HG02623 (cell line): Measurements from ENCODE around the gene TMEM52.

ENCODE experiments used
- ATAC-seq: cut with Tn5 transposase; IDR thresholded peaks from one replicate; pipeline ENCODE4 v1.9.1; 2021; ENCODE audit warnings: moderate library complexity; ENCODE audit not compliant: unreplicated experiment

TMEM52 gene

DNA sequence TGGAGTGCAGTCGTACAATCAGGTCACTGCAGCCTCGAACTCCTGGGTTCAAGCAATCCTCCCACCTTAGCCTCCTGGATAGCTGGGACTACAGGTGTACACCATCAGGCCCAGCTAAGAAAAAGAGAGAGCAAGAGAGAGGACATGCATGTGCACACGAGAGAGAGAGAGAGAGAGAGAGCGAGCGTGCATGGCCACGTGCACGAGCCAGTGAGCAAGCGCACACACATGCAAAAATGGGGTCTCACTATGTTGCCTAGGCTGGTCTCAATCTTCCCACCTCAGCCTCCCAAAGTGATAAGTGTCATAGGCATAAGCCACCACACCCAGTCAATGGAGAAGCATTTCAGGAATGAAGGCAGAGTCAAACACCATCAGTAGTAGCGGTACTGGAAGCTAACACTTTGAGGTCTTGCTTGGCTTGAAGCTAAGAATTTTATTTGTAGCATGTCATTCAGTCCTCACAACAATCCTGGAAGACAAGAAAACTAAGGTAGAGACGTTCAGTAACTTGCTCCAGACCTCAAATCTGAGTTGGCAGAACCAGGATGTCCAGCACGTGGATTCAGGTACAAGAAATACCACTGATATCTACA lies 42.6 kb downstream of the TMEM52 start:
- ATAC-seq = no peak

DNA sequence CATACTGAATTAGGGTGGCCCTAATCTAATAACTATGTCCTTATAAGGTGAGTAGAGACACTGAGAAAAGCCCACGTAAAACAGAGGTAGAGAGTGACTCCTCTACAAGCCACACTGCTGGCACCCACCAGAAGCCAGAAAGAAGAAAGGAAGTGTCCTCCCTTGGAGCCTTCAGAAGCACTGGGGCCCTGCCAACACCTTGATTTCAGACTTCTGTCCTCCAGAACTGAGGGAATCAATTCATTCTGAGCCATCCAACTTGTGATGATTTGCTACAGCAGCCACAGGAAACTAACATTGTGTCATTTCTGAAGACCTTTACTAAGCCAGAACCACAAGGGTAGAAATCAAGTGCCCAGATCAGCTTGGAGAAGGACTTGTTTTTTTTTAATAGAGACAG lies 43.1 kb downstream of the TMEM52 start:
- ATAC-seq = no peak

DNA sequence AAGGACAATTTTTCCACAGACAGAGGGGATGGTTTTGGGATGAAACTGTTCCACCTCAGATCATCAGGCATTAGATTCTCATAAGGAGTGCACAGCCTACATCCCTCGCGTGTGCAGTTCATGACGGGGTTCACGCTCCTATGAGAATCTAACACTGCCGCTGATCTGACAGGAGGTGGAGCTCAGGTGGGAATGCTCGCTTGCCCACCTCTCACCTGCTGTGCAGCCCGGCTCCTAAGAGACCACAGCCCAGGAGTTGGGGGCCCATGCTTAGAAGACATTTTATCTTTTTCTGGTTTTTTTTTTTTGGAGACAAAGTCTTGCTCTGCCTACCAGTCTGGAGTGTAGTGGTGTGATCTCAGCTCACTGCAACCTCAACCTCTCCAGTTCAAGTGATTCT lies 44.2 kb downstream of the TMEM52 start:
- ATAC-seq = no peak

DNA sequence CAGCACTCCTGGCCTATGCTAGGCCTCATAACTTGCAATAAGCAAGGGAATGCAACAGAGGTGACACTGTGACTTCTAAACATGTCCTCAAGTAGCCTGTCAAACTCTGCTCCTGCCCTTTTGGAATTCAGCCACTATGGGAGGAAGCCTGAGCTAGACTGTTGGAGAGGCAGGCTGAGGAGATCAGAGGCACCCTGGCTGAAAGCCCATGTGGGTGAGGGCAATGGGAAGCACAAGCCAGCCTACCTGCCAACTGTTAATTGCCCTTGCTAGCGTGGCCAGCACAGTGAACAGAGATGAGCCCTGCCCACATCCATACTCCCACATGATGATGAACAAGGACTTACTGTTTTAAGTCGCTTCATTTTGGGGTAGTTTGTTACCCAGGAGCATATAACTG lies 45.9 kb downstream of the TMEM52 start:
- ATAC-seq = no peak

DNA sequence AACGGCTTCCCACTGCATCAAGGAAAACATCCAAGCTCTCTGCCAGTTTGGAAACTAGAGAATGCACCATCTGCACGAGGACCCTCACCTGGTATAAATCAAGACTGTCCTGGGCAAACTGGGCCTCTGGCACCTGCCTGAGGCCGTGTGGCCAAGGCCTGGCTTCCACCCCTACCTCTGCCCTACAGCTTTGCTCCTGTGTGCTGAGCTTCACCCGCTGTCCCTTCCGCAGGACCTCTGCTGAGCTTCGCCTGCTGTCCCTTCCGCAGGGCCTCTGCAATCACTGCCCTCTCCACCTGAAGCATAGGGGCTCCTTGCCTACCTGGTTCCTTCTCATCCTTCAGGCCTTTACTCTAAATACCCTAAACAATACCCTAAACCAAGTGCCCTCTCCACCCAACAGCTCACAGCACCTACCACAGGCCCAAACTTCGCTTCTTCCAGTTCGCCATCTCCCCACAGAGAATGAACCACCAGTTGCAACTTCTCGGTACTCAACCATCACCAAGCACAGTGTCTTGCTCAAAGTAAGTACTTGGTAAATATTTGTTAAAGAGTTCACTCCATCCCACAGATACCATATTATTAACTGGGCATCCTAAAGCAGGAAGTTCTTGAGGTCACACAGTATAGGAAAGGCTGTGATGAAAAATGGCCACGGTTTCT lies 46.6 kb downstream of the TMEM52 start:
- no peak for ATAC-seq

DNA sequence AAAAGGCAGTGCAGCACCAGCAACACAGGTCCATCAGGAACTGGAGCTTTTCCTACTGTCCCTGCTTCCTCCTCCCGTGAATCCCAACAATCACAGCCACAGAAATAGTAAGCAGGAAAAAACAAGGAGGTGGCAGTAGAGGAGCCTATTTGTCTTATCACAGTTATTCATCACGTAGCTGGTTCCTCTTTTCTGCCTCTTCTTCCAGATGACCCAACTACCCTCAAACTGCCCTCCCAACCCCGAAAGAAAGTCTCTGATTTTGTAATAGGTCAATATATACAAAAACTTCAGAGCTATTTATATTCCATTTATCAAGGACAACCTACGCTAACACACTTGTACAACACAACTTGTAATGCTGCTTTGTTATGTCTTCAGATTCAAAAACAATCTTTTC lies 49.6 kb downstream of the TMEM52 start:
- no peak for ATAC-seq
